Right lobe of liver (tissue), 5 donors: Measurements from ENCODE around the gene LCA5. TPM values are rescaled to one million over a fixed set of nuclear protein-coding genes. Genes with fewer than 3 reads are reported as not detected.

Experiments used
- small RNA-seq, 2 experiments: library from RNA; depleted of rRNA; stranded (forward); fragments of <200 nt; gene quantifications; one replicate each; pipeline ENCODE3, GENCODE V24; 2016
- total RNA-seq, 6 experiments: library from RNA; depleted of rRNA in 2 of 6; stranded (reverse); fragments of >200 nt in 2 of 6; fragmentation: NEBNext Ultra II Directional in 3 of 6; extraction: Animal tissue kit (Norgen Biotek cat#: 25700) in 3 of 6; gene quantifications; one replicate each; pipeline versions ENCODE4 v1.1.0 to v1.2.4, GENCODE V29; 2016 to 2023
- donor health status: DM: no; HTN: no; CAD: no.
- donor health status: DM: no; HTN: no; CAD: no.
- donor health status: DM: no; HTN: yes; CAD: no.
- donor health status: DM: no; HTN: yes; CAD: no.

Gene LCA5
- total RNA-seq, 6 experiments from 2014 or later = 0.26 to 0.74 (median 0.51) TPM

Small RNAs within 50 kb of the gene (small RNA-seq; reads per million reads assigned to genes)
- gene DBIP1 = 0 to 0.19 reads per million in 2 experiments

Other genes starting within 250 kb of the LCA5 start
- 10 to 100 TPM; 15.0 to 66.0 (median 39.5) TPM for gene SH3BGRL2, start 93.9 kb upstream of the LCA5 start, total RNA-seq